Measurements from ENCODE around the gene NOXA1. TPM values are rescaled to one million over a fixed set of nuclear protein-coding genes. Genes with fewer than 3 reads are reported as not detected.
"Not testable (repeated sequence)": the region's sequence is repeated elsewhere in the genome, so short reads cannot be mapped to it uniquely, and the experiment has no call there.

NOXA1 gene
- total and polyA plus RNA-seq, 7 experiments from 2014 or later: 0.73 to 11.1 (median 5.1) TPM

DNA sequence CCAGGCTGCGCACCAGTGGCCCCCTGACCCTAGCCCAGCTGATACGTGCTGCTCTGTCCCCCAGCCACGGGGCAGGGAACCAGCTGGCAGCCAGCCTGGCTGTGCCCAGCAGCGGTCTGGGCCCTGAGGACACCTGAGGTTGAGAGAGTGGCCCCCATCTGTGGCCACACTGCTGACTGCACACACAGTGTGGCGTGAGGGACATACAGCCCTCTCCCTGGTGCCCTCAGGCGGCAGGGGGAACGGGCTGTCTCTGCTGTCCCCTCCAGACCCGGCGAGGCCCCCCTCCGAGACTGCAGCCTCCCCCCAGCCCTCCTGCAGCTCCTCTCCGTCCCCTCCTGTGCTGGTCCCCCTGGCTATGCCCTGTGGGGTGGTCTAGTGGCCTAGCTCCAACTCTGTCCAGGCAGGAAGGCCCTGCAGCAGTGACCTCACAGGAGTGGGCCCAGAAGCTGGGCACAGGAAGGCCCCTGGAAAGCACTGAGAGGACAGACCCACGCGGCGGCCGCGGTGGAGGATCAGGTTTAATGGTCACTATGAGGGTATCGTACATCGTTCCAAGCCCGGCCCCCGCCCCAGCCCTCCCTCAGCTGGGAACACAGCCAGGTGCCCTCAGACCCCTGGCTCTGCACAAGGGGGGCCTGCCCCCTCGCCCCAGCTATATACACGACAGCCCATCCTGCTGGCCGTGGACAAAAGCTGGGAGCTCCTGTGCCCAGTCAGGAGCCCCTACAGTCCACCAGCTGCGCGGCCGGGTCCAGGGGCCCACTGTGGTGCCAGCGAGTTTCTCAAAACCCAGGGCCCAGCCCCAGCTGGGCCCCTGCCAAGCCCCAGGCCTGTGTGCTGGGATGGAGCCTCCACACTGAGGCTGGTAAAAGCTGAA is 24.8 kb downstream of the NOXA1 start:
- POLR2A ChIA-PET: interaction anchor here (2.0 kb wide), 1 partner anchor 14 kb away, joined by 7 read pairs; no protein-coding TSS in a partner anchor
- H3K36me3 Mint-ChIP-seq: peaks cover 0 to 6% (median 0%) of the 10 kb centered on the region in 5 donors
- ATAC-seq (no peak), DNase-seq (peak in 1 of 9 donors; percentile 9)
- no peak overlapping the region for H3K27ac ChIP-seq (ENCODE audit: low read depth, low read length)
- no peaks in the 10 kb centered on the region for H3K36me3 ChIP-seq (ENCODE audit: control insufficient read depth in 2 of 3, insufficient read depth in 3 of 3, low read length in 3 of 3)
- peaks cover 0 to 9% (median 5%) of the 10 kb centered on the region in 5 donors for H3K27me3 Mint-ChIP-seq
- H3K4me1 Mint-ChIP-seq: peaks cover 16 to 69% (median 40%) of the 10 kb centered on the region in 7 donors
- H3K27ac Mint-ChIP-seq: peak overlapping the region in 3 of 9 donors; percentile 1 to 51 (median 41)
- CTCF ChIA-PET: no interaction called here
- H3K27me3 ChIP-seq (ENCODE audit: control insufficient read depth in 2 of 2, insufficient read depth in 2 of 2, low read length in 2 of 2): no peaks in the 10 kb centered on the region
- intact Hi-C loops (cut with micrococcal nuclease): no loop called here
- H3K9me3 Mint-ChIP-seq: peaks cover 0 to 4% (median 0%) of the 10 kb centered on the region in 11 donors
- H3K4me3 Mint-ChIP-seq: no peak overlapping the region
- H3K4me3 ChIP-seq (ENCODE audit: low read length): no peak overlapping the region
- no peaks in the 10 kb centered on the region for H3K9me3 ChIP-seq (ENCODE audit: control insufficient read depth in 2 of 3, low read length in 3 of 3)
- peaks cover 25 to 37% of the 10 kb centered on the region in 2 donors for H3K4me1 ChIP-seq (ENCODE audit: control insufficient read depth in 2 of 2, insufficient read depth in 2 of 2, low read length in 2 of 2)

DNA sequence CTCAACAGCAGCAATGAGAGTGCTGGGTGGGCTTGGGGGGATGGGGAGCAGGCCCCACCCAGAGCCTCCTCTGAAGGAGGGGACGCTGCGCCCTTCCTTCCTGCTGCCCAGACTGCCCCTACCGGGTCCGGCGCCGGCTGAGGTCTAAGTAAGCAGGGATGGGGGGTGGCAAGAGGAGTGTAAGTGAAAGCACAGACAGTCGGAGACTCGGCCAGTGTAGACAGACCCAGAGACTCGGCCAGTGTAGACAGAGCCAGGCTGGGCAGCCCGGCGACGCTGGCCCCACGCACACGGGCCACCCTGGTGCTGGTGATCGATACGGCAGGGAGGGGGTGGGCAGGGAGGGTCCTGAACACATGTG is 25.4 kb downstream of the NOXA1 start:
- peak overlapping the region in 4 of 9 donors; percentile 17 to 86 (median 70) for H3K27ac Mint-ChIP-seq

DNA sequence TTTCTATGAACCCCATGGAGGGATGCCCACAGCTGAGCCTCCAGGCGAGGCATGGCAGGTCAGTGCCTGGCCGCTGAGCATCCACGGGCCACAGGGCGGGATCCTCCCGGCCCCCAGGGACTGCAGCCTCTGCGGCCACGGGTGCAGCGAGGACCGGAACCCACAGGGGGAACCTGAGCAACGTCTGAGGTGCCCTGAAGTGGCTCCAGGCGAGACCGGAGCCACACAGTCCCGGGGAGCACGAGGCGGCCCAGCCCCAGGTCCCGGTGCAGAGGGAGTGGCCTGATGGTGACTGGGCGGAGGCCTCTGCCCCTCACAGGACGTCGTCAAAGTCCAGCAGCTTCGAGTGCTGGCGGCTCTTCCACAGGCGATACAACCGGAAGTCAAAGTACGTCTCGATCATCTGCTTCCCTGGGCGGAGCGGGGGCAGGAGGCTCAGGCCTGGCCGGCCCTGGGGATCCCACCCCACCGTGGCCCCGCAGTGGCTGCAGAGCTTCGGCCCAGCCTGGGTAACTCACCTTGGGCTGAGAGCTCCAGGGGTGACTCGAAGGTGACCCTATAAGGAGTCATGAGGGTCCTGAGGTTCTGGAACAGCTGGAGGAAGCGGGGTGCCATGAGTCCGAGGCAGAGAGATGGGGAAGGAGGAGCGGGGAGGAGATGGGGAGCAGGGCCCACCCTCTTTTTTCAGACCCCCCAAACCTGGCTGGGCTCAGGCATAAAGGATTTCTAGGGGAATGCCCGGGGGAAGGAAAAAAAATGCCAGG is 26.1 kb downstream of the NOXA1 start:
- peaks cover 0 to 3% (median 0%) of the 10 kb centered on the region in 11 donors for H3K9me3 Mint-ChIP-seq
- H3K36me3 Mint-ChIP-seq: peaks cover 0 to 11% (median 0%) of the 10 kb centered on the region in 5 donors
- no peaks in the 10 kb centered on the region for H3K9me3 ChIP-seq (ENCODE audit: control insufficient read depth in 2 of 3, low read length in 3 of 3)
- peaks cover 0 to 2% (median 0%) of the 10 kb centered on the region in 5 donors for H3K27me3 Mint-ChIP-seq
- ChIA-PET CTCF (interaction anchor here (1.5 kb wide), 1 partner anchor 12 kb away, joined by 3 read pairs; no protein-coding TSS in a partner anchor), POLR2A (interaction anchor here (1.2 to 2.0 kb wide), 2 partner anchors 13 to 26 kb away, joined by 4 to 7 read pairs; partner anchors contain the start of genes EXD3 and NOXA1)
- no peaks in the 10 kb centered on the region for H3K36me3 ChIP-seq (ENCODE audit: control insufficient read depth in 2 of 3, insufficient read depth in 3 of 3, low read length in 3 of 3)
- H3K27ac Mint-ChIP-seq: peak overlapping the region in 6 of 9 donors; percentile 64 to 94 (median 80)
- DNase-seq: peak in 2 of 9 donors; percentile 30 to 41
- no peaks in the 10 kb centered on the region for H3K27me3 ChIP-seq (ENCODE audit: control insufficient read depth in 2 of 2, insufficient read depth in 2 of 2, low read length in 2 of 2)
- intact Hi-C loops (cut with micrococcal nuclease): no loop called here
- H3K27ac ChIP-seq (ENCODE audit: low read depth, low read length): peak overlapping the region; percentile 64
- H3K4me1 Mint-ChIP-seq: peaks cover 21 to 75% (median 43%) of the 10 kb centered on the region in 7 donors
- peak overlapping the region in 4 of 10 donors; percentile 21 to 51 (median 28) for H3K4me3 Mint-ChIP-seq
- H3K4me3 ChIP-seq (ENCODE audit: low read length): no peak overlapping the region
- H3K4me1 ChIP-seq (ENCODE audit: control insufficient read depth in 2 of 2, insufficient read depth in 2 of 2, low read length in 2 of 2): peaks cover 32 to 47% of the 10 kb centered on the region in 2 donors
- ATAC-seq: peak; percentile 22

More for the DNA sequence above, 25.4 kb downstream of the NOXA1 start:
- peaks cover 0 to 8% (median 0%) of the 10 kb centered on the region in 5 donors for H3K36me3 Mint-ChIP-seq
- intact Hi-C loops (cut with micrococcal nuclease): no loop called here
- H3K9me3 ChIP-seq (ENCODE audit: control insufficient read depth in 2 of 3, low read length in 3 of 3): no peaks in the 10 kb centered on the region
- H3K4me1 ChIP-seq (ENCODE audit: control insufficient read depth in 2 of 2, insufficient read depth in 2 of 2, low read length in 2 of 2): peaks cover 31 to 43% of the 10 kb centered on the region in 2 donors
- peaks cover 18 to 71% (median 40%) of the 10 kb centered on the region in 7 donors for H3K4me1 Mint-ChIP-seq
- POLR2A ChIA-PET: interaction anchor here (2.0 kb wide), 1 partner anchor 13 kb away, joined by 7 read pairs; no protein-coding TSS in a partner anchor
- ATAC-seq: no peak
- peaks cover 0 to 3% (median 0%) of the 10 kb centered on the region in 11 donors for H3K9me3 Mint-ChIP-seq
- peaks cover 0 to 5% (median 2%) of the 10 kb centered on the region in 5 donors for H3K27me3 Mint-ChIP-seq
- no peaks in the 10 kb centered on the region for H3K36me3 ChIP-seq (ENCODE audit: control insufficient read depth in 2 of 3, insufficient read depth in 3 of 3, low read length in 3 of 3)
- CTCF ChIA-PET: no interaction called here
- H3K4me3 ChIP-seq (ENCODE audit: low read length): no peak overlapping the region
- DNase-seq: peak in 1 of 9 donors; percentile 12
- H3K27ac ChIP-seq (ENCODE audit: low read depth, low read length): no peak overlapping the region
- H3K4me3 Mint-ChIP-seq: peak overlapping the region in 1 of 10 donors; percentile 31
- H3K27me3 ChIP-seq (ENCODE audit: control insufficient read depth in 2 of 2, insufficient read depth in 2 of 2, low read length in 2 of 2): no peaks in the 10 kb centered on the region

DNA sequence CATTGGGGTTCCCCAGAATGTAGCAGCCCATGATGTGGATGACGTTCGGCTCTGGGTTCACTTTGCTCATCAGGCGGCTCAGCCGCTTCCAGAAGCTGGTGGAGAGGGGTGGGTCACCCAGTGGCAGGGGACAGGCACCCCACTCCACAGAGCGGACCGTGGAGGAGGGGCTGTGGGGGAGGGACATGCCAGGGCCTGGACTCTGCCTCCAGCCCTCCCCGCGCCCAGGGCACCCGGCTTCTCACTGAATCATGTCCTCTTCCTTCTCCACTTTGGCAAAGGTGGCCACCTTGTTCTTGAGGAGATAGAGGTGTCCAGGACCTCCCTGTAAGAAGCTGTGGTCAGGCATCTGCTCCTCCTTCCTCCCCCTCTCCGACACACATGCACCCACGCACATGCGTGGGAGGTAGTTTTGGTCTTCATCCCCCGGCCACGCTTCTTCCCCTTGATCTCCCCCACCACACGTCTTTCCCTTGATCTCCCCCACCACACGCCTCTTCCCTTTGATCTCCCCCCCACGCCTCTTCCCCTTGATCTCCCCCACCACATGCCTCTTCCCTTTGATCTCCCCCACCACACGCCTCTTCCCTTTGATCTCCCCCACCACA is 26.8 kb downstream of the NOXA1 start:
- Mint-ChIP-seq H3K9me3 (peaks cover 0 to 3% (median 0%) of the 10 kb centered on the region in 11 donors), H3K4me3 (peak overlapping the region in 5 of 10 donors; percentile 32 to 74 (median 51)), H3K27me3 (peaks cover 0 to 2% (median 0%) of the 10 kb centered on the region in 5 donors), H3K27ac (peak overlapping the region; percentile 11 to 97 (median 85)), H3K4me1 (peaks cover 19 to 79% (median 46%) of the 10 kb centered on the region in 7 donors), H3K36me3 (peaks cover 0 to 11% (median 0%) of the 10 kb centered on the region in 5 donors)
- DNase-seq: peak in 7 of 9 donors; percentile 50 to 71 (median 53)
- intact Hi-C loops (cut with micrococcal nuclease): loop anchor here (1.0 to 10.0 kb wide), 4 partner anchors 9 to 1205 kb away; partner anchors contain the start of genes EXD3 (in 1 of the 2), NOXA1 (in 1 of the 2), NSMF (in 1 of the 2) and QSOX2 (in 1 of the 2)
- ChIA-PET CTCF (interaction anchor here (1.5 kb wide), 1 partner anchor 12 kb away, joined by 3 read pairs; no protein-coding TSS in a partner anchor), POLR2A (interaction anchor here (0.7 to 2.0 kb wide), 3 partner anchors 12 to 33 kb away, joined by 4 to 7 read pairs (median 6); partner anchors contain the start of genes EXD3 and NOXA1)
- ATAC-seq: peak; percentile 9
- peaks cover 32 to 54% of the 10 kb centered on the region in 2 donors for H3K4me1 ChIP-seq (ENCODE audit: control insufficient read depth in 2 of 2, insufficient read depth in 2 of 2, low read length in 2 of 2)
- H3K9me3 ChIP-seq (ENCODE audit: control insufficient read depth in 2 of 3, low read length in 3 of 3): no peaks in the 10 kb centered on the region
- peaks cover 0 to 2% (median 0%) of the 10 kb centered on the region in 3 experiments for H3K36me3 ChIP-seq (ENCODE audit: control insufficient read depth in 2 of 3, insufficient read depth in 3 of 3, low read length in 3 of 3)
- H3K27me3 ChIP-seq (ENCODE audit: control insufficient read depth in 2 of 2, insufficient read depth in 2 of 2, low read length in 2 of 2): no peaks in the 10 kb centered on the region
- H3K27ac ChIP-seq (ENCODE audit: low read depth, low read length): peak overlapping the region; percentile 64
- H3K4me3 ChIP-seq (ENCODE audit: low read length): no peak overlapping the region

DNA sequence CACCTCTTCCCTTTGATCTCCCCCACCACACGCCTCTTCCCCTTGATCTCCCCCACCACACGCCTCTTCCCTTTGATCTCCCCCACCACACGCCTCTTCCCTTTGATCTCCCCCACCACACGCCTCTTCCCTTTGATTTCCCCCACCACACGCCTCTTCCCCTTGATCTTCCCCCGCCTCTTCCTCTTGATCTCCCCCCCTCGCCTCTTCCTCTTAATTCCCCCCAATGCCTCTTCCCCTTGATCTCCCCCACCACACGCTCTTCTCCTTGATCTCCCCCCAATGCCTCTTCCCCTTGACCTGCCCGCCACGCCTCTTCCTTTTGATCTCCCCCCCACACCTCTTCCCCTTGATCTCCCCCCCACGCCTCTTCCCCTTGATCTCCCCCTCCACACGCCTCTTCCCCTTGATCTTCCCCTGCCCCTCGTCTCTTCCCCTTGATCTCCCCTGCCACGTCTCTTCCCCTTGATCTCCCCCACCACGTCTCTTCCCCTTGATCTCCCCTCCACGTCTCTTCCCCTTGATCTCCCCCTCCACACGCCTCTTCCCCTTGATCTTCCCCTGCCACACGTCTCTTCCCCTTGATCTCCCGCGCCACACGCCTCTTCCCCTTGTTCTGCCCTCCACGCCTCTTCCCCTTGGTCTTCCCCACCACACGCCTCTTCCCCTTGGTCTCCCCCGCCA is 27.5 kb downstream of the NOXA1 start:
- intact Hi-C loops (cut with micrococcal nuclease): loop anchor here (1.0 to 10.0 kb wide), 4 partner anchors 9 to 1206 kb away; partner anchors contain the start of genes EXD3 (in 1 of the 2), NOXA1 (in 1 of the 2), NSMF (in 1 of the 2) and QSOX2 (in 1 of the 2)
- CTCF ChIA-PET: interaction anchor here (1.5 kb wide), 1 partner anchor 11 kb away, joined by 3 read pairs; no protein-coding TSS in a partner anchor
- H3K27me3 Mint-ChIP-seq; H3K9me3 ChIP-seq (ENCODE audit: control insufficient read depth in 2 of 3, low read length in 3 of 3); H3K4me3 ChIP-seq (ENCODE audit: low read length); H3K36me3 ChIP-seq (ENCODE audit: control insufficient read depth in 2 of 3, insufficient read depth in 3 of 3, low read length in 3 of 3); H3K9me3 Mint-ChIP-seq; H3K27me3 ChIP-seq (ENCODE audit: control insufficient read depth in 2 of 2, insufficient read depth in 2 of 2, low read length in 2 of 2); ATAC-seq: not testable (repeated sequence)
- peak in 4 of 9 donors; percentile 5 to 65 (median 34) for DNase-seq
- Histone ChIP-seq H3K4me1 (ENCODE audit: control insufficient read depth in 2 of 2, insufficient read depth in 2 of 2, low read length in 2 of 2) (peaks cover 29 to 51% of the 10 kb centered on the region in 2 donors), H3K27ac (ENCODE audit: low read depth, low read length) (peak overlapping the region; percentile 64)
- POLR2A ChIA-PET: interaction anchor here (0.7 to 1.2 kb wide), 2 partner anchors 28 to 34 kb away, joined by 4 to 6 read pairs; partner anchors contain the start of genes EXD3 and NOXA1
- Mint-ChIP-seq H3K4me3 (peak overlapping the region in 7 of 10 donors; percentile 45 to 80 (median 65)), H3K27ac (peak overlapping the region in 8 of 9 donors; percentile 18 to 97 (median 77)), H3K4me1 (peaks cover 12 to 77% (median 42%) of the 10 kb centered on the region in 7 donors), H3K36me3 (peaks cover 0 to 11% (median 0%) of the 10 kb centered on the region in 5 donors)

Measured in naive thymus-derived CD4-positive, alpha-beta T cell (primary cell).